CD4-positive, alpha-beta T cell (primary cell): Measurements from ENCODE around the gene MIER3. TPM values are rescaled to one million over a fixed set of nuclear protein-coding genes. Genes with fewer than 3 reads are reported as not detected.

Experiments
- ATAC-seq: fragments of 200-7000 bp; cut with Tn5 transposase; one replicate; pipeline ENCODE4 v1.10.0; 2022; ENCODE audit warnings: mild to moderate bottlenecking; ENCODE audit not compliant: poor library complexity
- CTCF ChIA-PET: fragments of 350-600 bp; sonication (Branson Sonifier 250); formaldehyde crosslinking; loops from one replicate; lab custom pipeline; 2021; ENCODE audit warnings: antibody characterized with exemption, inconsistent platforms; lab: Charles Lee
- POLR2A ChIA-PET: fragments of 350-600 bp; sonication (Branson Sonifier 250); formaldehyde crosslinking; loops from one replicate; lab custom pipeline; 2021; ENCODE audit warnings: antibody characterized with exemption, inconsistent platforms; lab: Charles Lee
- DNase-seq, 14 experiments: peaks; one replicate each; pipeline ENCODE4 v3.0.0-alpha.2; 2013 to 2020; ENCODE audit warnings: mixed read lengths in 2 of 14
- H3K27ac ChIP-seq, 2 donors: one replicate each; pipeline versions ENCODE4 v1.5.1 to v1.7.0; 2013; ENCODE audit warnings: low read length in 2 of 2, low read depth in 1 of 2, mild to moderate bottlenecking in 1 of 2
- H3K27me3 ChIP-seq, 2 experiments: 1 replicate in 1 of 2; 2 replicates in 1 of 2; pipeline versions ENCODE4 v1.6.1 to v1.7.0; 2013; ENCODE audit warnings: low read length in 2 of 2, control low read depth in 1 of 2, mild to moderate bottlenecking in 1 of 2, moderate library complexity in 1 of 2; ENCODE audit not compliant: insufficient read depth in 2 of 2, control insufficient read depth in 1 of 2
- H3K36me3 ChIP-seq: one replicate; pipeline ENCODE4 v1.6.1; 2013; ENCODE audit warnings: low read length, control low read depth; ENCODE audit not compliant: insufficient read depth
- H3K4me1 ChIP-seq: one replicate; pipeline ENCODE4 v1.6.1; 2013; ENCODE audit warnings: low read length, control low read depth; ENCODE audit not compliant: insufficient read depth
- H3K4me3 ChIP-seq: one replicate; pipeline ENCODE4 v1.5.1; 2013; ENCODE audit warnings: mild to moderate bottlenecking, low read length, moderate library complexity
- H3K9me3 ChIP-seq, 2 experiments: 1 replicate in 1 of 2; 2 replicates in 1 of 2; pipeline versions ENCODE4 v1.6.1 to v1.7.0; 2013; ENCODE audit warnings: low read length in 2 of 2, mild to moderate bottlenecking in 2 of 2, control low read depth in 1 of 2, moderate library complexity in 1 of 2; ENCODE audit not compliant: control insufficient read depth in 1 of 2, insufficient read depth in 1 of 2
- H3K27ac Mint-ChIP-seq: one replicate; pipeline ENCODE4 v1.8.0; 2020; ENCODE audit warnings: mixed read lengths
- H3K27me3 Mint-ChIP-seq: one replicate; pipeline ENCODE4 v1.8.0; 2021; ENCODE audit warnings: mixed read lengths
- H3K36me3 Mint-ChIP-seq: one replicate; pipeline ENCODE4 v1.8.0; 2021; ENCODE audit warnings: low read depth, mixed read lengths
- H3K4me1 Mint-ChIP-seq: one replicate; pipeline ENCODE4 v1.8.0; 2021; ENCODE audit warnings: low read depth, mixed read lengths
- H3K4me3 Mint-ChIP-seq: one replicate; pipeline ENCODE4 v1.8.0; 2020; ENCODE audit warnings: mild to moderate bottlenecking, mixed read lengths
- H3K9me3 Mint-ChIP-seq: one replicate; pipeline ENCODE4 v1.8.0; 2020; ENCODE audit warnings: mixed read lengths
- intact Hi-C, 2 experiments: fragments of 100-400 bp; cut with DNase I in 1 of 2; cut with micrococcal nuclease in 1 of 2; formaldehyde crosslinking; loops; one replicate each; pipeline versions ENCODE4 v1.15.1 to v1.9.0; 2023 to 2025; cut with DNase I, micrococcal nuclease
- total RNA-seq, 174 experiments: library from RNA in 2 of 174; stranded (reverse) in 2 of 174; gene quantifications; one replicate each; pipeline ENCODE4 v1.2.3 and lab custom pipeline; 2021 to 2026
- TF ChIP-seq, protein P1 (sequence below): fragments of 200-600 bp; IDR thresholded peaks from one replicate; pipeline ENCODE4 v1.8.0; 2022; ENCODE audit warnings: antibody characterized with exemption, mild to moderate bottlenecking

MIER3 gene
- total RNA-seq, 2 experiments from 2014 or later, result 25.9 to 26.1 TPM

GRCh38 chr5:56922922-56923321, 29.0 kb downstream of the MIER3 start:
- no peaks in the 10 kb centered on the region for H3K27me3 Mint-ChIP-seq
- H3K27ac ChIP-seq, result no peak overlapping the region
- H3K27me3 ChIP-seq, result no peaks in the 10 kb centered on the region
- ATAC-seq, result no peak
- no peaks in the 10 kb centered on the region for H3K9me3 Mint-ChIP-seq
- H3K4me1 Mint-ChIP-seq, result no peaks in the 10 kb centered on the region
- peaks cover 69% of the 10 kb centered on the region for H3K36me3 Mint-ChIP-seq
- no peaks in the 10 kb centered on the region for H3K4me1 ChIP-seq
- intact Hi-C loops, result no loop called here
- ChIA-PET CTCF (no interaction called here), POLR2A (no interaction called here)
- H3K9me3 ChIP-seq, result no peaks in the 10 kb centered on the region
- no peak overlapping the region for H3K4me3 ChIP-seq
- no peak overlapping the region for H3K4me3 Mint-ChIP-seq
- no peak overlapping the region for H3K27ac Mint-ChIP-seq
- TF ChIP-seq, protein P1, sequence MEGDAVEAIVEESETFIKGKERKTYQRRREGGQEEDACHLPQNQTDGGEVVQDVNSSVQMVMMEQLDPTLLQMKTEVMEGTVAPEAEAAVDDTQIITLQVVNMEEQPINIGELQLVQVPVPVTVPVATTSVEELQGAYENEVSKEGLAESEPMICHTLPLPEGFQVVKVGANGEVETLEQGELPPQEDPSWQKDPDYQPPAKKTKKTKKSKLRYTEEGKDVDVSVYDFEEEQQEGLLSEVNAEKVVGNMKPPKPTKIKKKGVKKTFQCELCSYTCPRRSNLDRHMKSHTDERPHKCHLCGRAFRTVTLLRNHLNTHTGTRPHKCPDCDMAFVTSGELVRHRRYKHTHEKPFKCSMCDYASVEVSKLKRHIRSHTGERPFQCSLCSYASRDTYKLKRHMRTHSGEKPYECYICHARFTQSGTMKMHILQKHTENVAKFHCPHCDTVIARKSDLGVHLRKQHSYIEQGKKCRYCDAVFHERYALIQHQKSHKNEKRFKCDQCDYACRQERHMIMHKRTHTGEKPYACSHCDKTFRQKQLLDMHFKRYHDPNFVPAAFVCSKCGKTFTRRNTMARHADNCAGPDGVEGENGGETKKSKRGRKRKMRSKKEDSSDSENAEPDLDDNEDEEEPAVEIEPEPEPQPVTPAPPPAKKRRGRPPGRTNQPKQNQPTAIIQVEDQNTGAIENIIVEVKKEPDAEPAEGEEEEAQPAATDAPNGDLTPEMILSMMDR, result no peak
- DNase-seq, result no peak
- peaks cover 53% of the 10 kb centered on the region for H3K36me3 ChIP-seq

- Histone ChIP-seq H3K9me3 (no peaks in the 10 kb centered on the region), H3K27ac (no peak overlapping the region), H3K4me3 (no peak overlapping the region), H3K4me1 (no peaks in the 10 kb centered on the region), H3K27me3 (no peaks in the 10 kb centered on the region), H3K36me3 (peaks cover 28% of the 10 kb centered on the region)
- H3K27ac Mint-ChIP-seq, result no peak overlapping the region
- no peak overlapping the region for H3K4me3 Mint-ChIP-seq
- no peak for ATAC-seq
- no peaks in the 10 kb centered on the region for H3K27me3 Mint-ChIP-seq
- TF ChIP-seq, protein P1, result no peak
- DNase-seq, result no peak
- POLR2A ChIA-PET, result no interaction called here
- no peaks in the 10 kb centered on the region for H3K4me1 Mint-ChIP-seq
- intact Hi-C loops, result no loop called here
- no peaks in the 10 kb centered on the region for H3K9me3 Mint-ChIP-seq
- H3K36me3 Mint-ChIP-seq, result peaks cover 43% of the 10 kb centered on the region
- CTCF ChIA-PET, result no interaction called here
These were observed 31.8 kb downstream of the MIER3 start for GRCh38 chr5:56919942-56920662.

GRCh38 chr5:56918054-56918453, 33.9 kb downstream of the MIER3 start:
- Mint-ChIP-seq H3K4me1 (no peaks in the 10 kb centered on the region), H3K27ac (no peak overlapping the region), H3K9me3 (no peaks in the 10 kb centered on the region), H3K27me3 (no peaks in the 10 kb centered on the region), H3K4me3 (no peak overlapping the region), H3K36me3 (peaks cover 25% of the 10 kb centered on the region)
- H3K27me3 ChIP-seq, result no peaks in the 10 kb centered on the region
- ChIA-PET CTCF (interaction anchor here (1.0 kb wide), 1 partner anchor 9 kb away, joined by 3 read pairs; no protein-coding TSS in a partner anchor), POLR2A (interaction anchor here (1.6 kb wide), 1 partner anchor 8 kb away, joined by 6 read pairs; no protein-coding TSS in a partner anchor)
- TF ChIP-seq, protein P1, result no peak
- intact Hi-C loops, result no loop called here
- peaks cover 9% of the 10 kb centered on the region for H3K36me3 ChIP-seq
- no peaks in the 10 kb centered on the region for H3K9me3 ChIP-seq
- ATAC-seq (no peak), DNase-seq (no peak)
- H3K27ac ChIP-seq, result no peak overlapping the region
- no peaks in the 10 kb centered on the region for H3K4me1 ChIP-seq
- H3K4me3 ChIP-seq, result no peak overlapping the region
